Liver (tissue), 9 donors: Measurements from ENCODE around the gene SMIM28. TPM values are rescaled to one million over a fixed set of nuclear protein-coding genes. Genes with fewer than 3 reads are reported as not detected.

Source experiments
- DNase-seq: peaks from one replicate; pipeline ENCODE4 v3.0.0-alpha.2; 2017; ENCODE audit warnings: low spot score
- H3K27ac ChIP-seq, 2 donors: one replicate each; pipeline ENCODE4 v1.7.0; 2013; ENCODE audit warnings: inconsistent platforms in 2 of 2, low read length in 2 of 2, control low read depth in 1 of 2, low read depth in 1 of 2, mild to moderate bottlenecking in 1 of 2
- H3K27me3 ChIP-seq, 4 donors: one replicate each; pipeline versions ENCODE4 v1.6.1 to v1.7.0; 2013; ENCODE audit warnings: low read length in 3 of 4, inconsistent platforms in 1 of 4, mild to moderate bottlenecking in 1 of 4, moderate library complexity in 1 of 4; ENCODE audit not compliant: control insufficient read depth in 4 of 4, insufficient read depth in 4 of 4
- H3K36me3 ChIP-seq, 4 donors: one replicate each; pipeline versions ENCODE4 v1.6.1 to v1.7.0; 2013; ENCODE audit warnings: low read length in 3 of 4, mild to moderate bottlenecking in 3 of 4, low read depth in 1 of 4, moderate library complexity in 1 of 4; ENCODE audit not compliant: control insufficient read depth in 4 of 4, insufficient read depth in 3 of 4
- H3K4me1 ChIP-seq, 4 donors: one replicate each; pipeline versions ENCODE4 v1.6.1 to v1.7.0; 2013; ENCODE audit warnings: low read length in 3 of 4, mild to moderate bottlenecking in 3 of 4, moderate library complexity in 1 of 4; ENCODE audit not compliant: control insufficient read depth in 4 of 4, insufficient read depth in 4 of 4
- H3K4me3 ChIP-seq, 3 donors: one replicate each; pipeline versions ENCODE4 v1.6.1 to v1.7.0; 2013; ENCODE audit warnings: low read length in 3 of 3, control low read depth in 1 of 3, low read depth in 1 of 3, mild to moderate bottlenecking in 1 of 3
- H3K9ac ChIP-seq, 2 donors: one replicate each; pipeline ENCODE4 v1.7.0; 2013; ENCODE audit warnings: low read length in 2 of 2, mild to moderate bottlenecking in 2 of 2, moderate library complexity in 2 of 2, control low read depth in 1 of 2, low read depth in 1 of 2
- H3K9me3 ChIP-seq, 4 donors: one replicate each; pipeline versions ENCODE4 v1.6.1 to v1.7.0; 2013; ENCODE audit warnings: low read length in 3 of 4; ENCODE audit not compliant: control insufficient read depth in 4 of 4
- ATF3 ChIP-seq: IDR thresholded peaks from 2 replicates; pipeline ENCODE4 v1.6.1; 2016; ENCODE audit warnings: antibody characterized with exemption
- CTCF ChIP-seq: fragments of 150-350 bp; IDR thresholded peaks from 2 replicates; pipeline ENCODE4 v1.5.1; 2017; ENCODE audit warnings: improper control_type of control experiment, low read depth, low read length; ENCODE audit not compliant: missing input control
- EGR1 ChIP-seq, 2 donors: IDR thresholded peaks; 2 replicates each; pipeline ENCODE4 v1.6.1; 2016 to 2018; ENCODE audit warnings: antibody characterized with exemption in 2 of 2, low read depth in 2 of 2
- FOXA1 ChIP-seq: IDR thresholded peaks from 2 replicates; pipeline ENCODE4 v1.6.1; 2016; ENCODE audit warnings: antibody characterized with exemption
- FOXA2 ChIP-seq: IDR thresholded peaks from 2 replicates; pipeline ENCODE4 v1.6.1; 2016; ENCODE audit warnings: antibody characterized with exemption
- GABPA ChIP-seq, 2 donors: IDR thresholded peaks in 1 of 2; conservative IDR thresholded peaks in 1 of 2; 2 replicates each; pipeline ENCODE4 v1.6.1; 2016; ENCODE audit warnings: antibody characterized with exemption in 2 of 2, mild to moderate bottlenecking in 1 of 2, moderate library complexity in 1 of 2
- HNF4A ChIP-seq, 2 donors: conservative IDR thresholded peaks; 2 replicates each; pipeline ENCODE4 v1.6.1; 2016; ENCODE audit warnings: antibody characterized with exemption in 2 of 2, mild to moderate bottlenecking in 2 of 2
- JUND ChIP-seq, 2 donors: IDR thresholded peaks; 2 replicates each; pipeline ENCODE4 v1.6.1; 2016; ENCODE audit warnings: antibody characterized with exemption in 2 of 2
- NR2F2 ChIP-seq: IDR thresholded peaks from 2 replicates; pipeline ENCODE4 v1.6.1; 2016; ENCODE audit warnings: antibody characterized with exemption
- RAD21 ChIP-seq, 2 donors: IDR thresholded peaks; 2 replicates each; pipeline ENCODE4 v1.6.1; 2016; ENCODE audit warnings: antibody characterized with exemption in 2 of 2, mild to moderate bottlenecking in 2 of 2
- REST ChIP-seq: IDR thresholded peaks from 2 replicates; pipeline ENCODE4 v1.6.1; 2016; ENCODE audit warnings: antibody characterized with exemption, mild to moderate bottlenecking
- RXRA ChIP-seq, 2 donors: IDR thresholded peaks; 2 replicates each; pipeline ENCODE4 v1.6.1; 2017 to 2018; ENCODE audit warnings: antibody characterized with exemption in 2 of 2, mild to moderate bottlenecking in 1 of 2
- TAF1 ChIP-seq: conservative IDR thresholded peaks from 2 replicates; pipeline ENCODE4 v1.6.1; 2016; ENCODE audit warnings: antibody characterized with exemption, mild to moderate bottlenecking
- YY1 ChIP-seq: IDR thresholded peaks from 2 replicates; pipeline ENCODE4 v1.6.1; 2016; ENCODE audit warnings: antibody characterized with exemption, mild to moderate bottlenecking
- WGBS: extraction: QIAGEN DNeasy Blood & Tissue Kit; methylation state at CpG from one replicate; pipeline ENCODE4 v1.1.7; 2013; 5-methylcytosine and 5-hydroxymethylcytosine counted together
- polyA plus RNA-seq, 2 donors: library from polyadenylated mRNA; stranded (reverse) in 1 of 2; unstranded in 1 of 2; fragments of 200-250 nt in 1 of 2; fragments of >200 nt in 1 of 2; fragmentation: Nextera tagmentation in 1 of 2; extraction: Ambion mirVana in 1 of 2; gene quantifications; one replicate each; pipeline versions ENCODE4 v1.2.1 to v1.2.3, GENCODE V29; 2013 to 2015
- total RNA-seq, 2 donors: library from RNA; depleted of rRNA; stranded (reverse); fragments of >200 nt; gene quantifications; one replicate each; pipeline ENCODE4 v1.2.3, GENCODE V29; 2014
- TF ChIP-seq, protein P1 (sequence below): IDR thresholded peaks from 2 replicates; pipeline ENCODE4 v1.6.1; 2016; ENCODE audit warnings: antibody characterized with exemption
- TF ChIP-seq, protein P2 (sequence below): IDR thresholded peaks from 2 replicates; pipeline ENCODE4 v1.6.1; 2016; ENCODE audit warnings: antibody characterized with exemption
- donor health status: healthy.
- donor health status: healthy.
- donor health status: healthy.
- donor health status: healthy.
- donor health status: healthy.

Gene SMIM28
- total and polyA plus RNA-seq, 4 donors: not detected

DNA sequence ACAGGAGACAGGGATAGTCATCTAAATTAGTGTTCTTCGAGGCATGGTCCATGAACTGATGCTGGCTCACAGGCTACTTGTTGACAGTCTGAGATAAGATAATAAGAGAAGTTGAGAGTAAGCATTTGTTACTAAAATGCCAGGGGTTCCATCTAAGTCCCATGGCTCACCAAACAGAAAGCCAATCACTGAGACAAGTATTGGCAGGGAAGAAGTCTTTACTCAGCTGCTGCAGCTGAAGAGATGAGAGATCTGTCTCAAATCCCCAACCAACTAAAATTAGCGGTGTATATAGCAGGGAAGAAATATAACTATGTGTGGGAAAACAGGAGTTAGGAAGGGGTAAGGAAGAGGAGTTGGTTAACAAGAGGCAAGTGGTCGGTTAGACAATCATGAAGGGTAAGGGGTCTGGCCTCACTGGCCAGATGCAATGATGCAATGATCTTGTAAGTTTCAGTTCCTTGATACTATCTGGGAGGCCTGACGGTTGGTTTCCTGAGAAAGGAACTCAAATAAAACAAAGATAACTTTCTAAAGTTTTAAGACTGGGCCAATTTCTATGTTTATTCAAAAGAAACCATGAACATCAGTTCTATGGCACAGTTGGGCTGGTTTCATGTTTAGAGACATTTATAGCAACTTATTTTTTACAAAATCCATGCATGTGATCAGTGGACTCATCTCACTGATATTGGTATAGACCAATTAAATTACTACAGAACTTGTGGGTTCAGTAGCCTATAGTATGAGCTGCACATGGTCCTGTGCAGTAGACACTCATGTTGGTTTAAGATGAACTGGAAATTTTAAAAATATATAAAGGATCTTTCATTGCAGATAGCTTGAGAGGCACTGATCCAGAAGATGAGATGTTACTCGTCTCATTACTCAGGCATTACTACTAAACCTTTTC, 16.4 kb downstream of the SMIM28 start:
- Histone ChIP-seq H3K4me1 (no peaks in the 10 kb centered on the region), H3K9ac (no peak overlapping the region), H3K27ac (no peak overlapping the region), H3K27me3 (no peaks in the 10 kb centered on the region), H3K36me3 (no peaks in the 10 kb centered on the region), H3K9me3 (no peaks in the 10 kb centered on the region), H3K4me3 (no peak overlapping the region)
- DNase-seq: no peak
- TF ChIP-seq TAF1 (no peak), EGR1 (IDR thresholded peaks at IDR 0.05; ENCODE audit: low read depth in 2 of 2) (no peak), REST (no peak), GABPA (IDR thresholded peaks at IDR 0.05 in 1 of 2, conservative IDR thresholded peaks at IDR 0.05 in 1 of 2) (no peak), CTCF (no peak), FOXA1 (no peak), YY1 (no peak), HNF4A (conservative IDR thresholded peaks at IDR 0.05) (no peak), NR2F2 (no peak), RXRA (IDR thresholded peaks at IDR 0.05) (no peak), RAD21 (IDR thresholded peaks at IDR 0.05) (no peak), ATF3 (no peak), FOXA2 (no peak), JUND (IDR thresholded peaks at IDR 0.05) (no peak)
- TF ChIP-seq, protein P1, sequence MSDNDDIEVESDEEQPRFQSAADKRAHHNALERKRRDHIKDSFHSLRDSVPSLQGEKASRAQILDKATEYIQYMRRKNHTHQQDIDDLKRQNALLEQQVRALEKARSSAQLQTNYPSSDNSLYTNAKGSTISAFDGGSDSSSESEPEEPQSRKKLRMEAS: no peak
- TF ChIP-seq, protein P2, sequence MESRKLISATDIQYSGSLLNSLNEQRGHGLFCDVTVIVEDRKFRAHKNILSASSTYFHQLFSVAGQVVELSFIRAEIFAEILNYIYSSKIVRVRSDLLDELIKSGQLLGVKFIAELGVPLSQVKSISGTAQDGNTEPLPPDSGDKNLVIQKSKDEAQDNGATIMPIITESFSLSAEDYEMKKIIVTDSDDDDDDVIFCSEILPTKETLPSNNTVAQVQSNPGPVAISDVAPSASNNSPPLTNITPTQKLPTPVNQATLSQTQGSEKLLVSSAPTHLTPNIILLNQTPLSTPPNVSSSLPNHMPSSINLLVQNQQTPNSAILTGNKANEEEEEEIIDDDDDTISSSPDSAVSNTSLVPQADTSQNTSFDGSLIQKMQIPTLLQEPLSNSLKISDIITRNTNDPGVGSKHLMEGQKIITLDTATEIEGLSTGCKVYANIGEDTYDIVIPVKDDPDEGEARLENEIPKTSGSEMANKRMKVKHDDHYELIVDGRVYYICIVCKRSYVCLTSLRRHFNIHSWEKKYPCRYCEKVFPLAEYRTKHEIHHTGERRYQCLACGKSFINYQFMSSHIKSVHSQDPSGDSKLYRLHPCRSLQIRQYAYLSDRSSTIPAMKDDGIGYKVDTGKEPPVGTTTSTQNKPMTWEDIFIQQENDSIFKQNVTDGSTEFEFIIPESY: no peak
- 81% methylated on average over 5 of the region's 5 CpGs for WGBS
